22Rv1 (cell line): ENCODE results near the gene CLDND2.

Experiments
- ZFX ChIP-seq: fragments of 450-650 bp; IDR thresholded peaks from 2 replicates; pipeline ENCODE4 v1.6.1; 2017; ENCODE audit warnings: antibody characterized with exemption, borderline replicate concordance
- TF ChIP-seq, protein P1 (sequence below): fragments of 450-650 bp; IDR thresholded peaks from 2 replicates; pipeline ENCODE4 v1.5.1; 2017; ENCODE audit warnings: mild to moderate bottlenecking

DNA sequence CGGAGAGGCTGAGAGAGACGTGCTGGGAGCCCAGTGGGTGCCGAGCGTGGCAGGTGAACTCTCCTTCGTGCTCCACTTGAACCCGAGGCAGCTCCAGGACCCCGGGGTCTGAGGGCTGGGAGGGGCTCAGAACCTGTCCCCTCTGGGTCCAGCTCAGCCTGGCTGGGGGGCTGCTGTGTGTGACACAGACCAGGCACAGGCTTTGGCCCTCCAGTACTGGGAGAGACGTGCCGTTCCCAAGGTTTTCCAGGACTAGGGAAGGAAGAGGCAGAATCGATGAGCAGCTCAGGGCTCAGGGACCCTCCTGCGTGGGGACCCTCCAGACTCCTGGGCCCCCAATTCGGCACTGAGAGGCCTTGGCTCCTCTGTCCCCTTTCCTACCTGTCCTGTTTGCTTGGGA, 46.4 kb upstream of the CLDND2 start:
- TF ChIP-seq, protein P1, sequence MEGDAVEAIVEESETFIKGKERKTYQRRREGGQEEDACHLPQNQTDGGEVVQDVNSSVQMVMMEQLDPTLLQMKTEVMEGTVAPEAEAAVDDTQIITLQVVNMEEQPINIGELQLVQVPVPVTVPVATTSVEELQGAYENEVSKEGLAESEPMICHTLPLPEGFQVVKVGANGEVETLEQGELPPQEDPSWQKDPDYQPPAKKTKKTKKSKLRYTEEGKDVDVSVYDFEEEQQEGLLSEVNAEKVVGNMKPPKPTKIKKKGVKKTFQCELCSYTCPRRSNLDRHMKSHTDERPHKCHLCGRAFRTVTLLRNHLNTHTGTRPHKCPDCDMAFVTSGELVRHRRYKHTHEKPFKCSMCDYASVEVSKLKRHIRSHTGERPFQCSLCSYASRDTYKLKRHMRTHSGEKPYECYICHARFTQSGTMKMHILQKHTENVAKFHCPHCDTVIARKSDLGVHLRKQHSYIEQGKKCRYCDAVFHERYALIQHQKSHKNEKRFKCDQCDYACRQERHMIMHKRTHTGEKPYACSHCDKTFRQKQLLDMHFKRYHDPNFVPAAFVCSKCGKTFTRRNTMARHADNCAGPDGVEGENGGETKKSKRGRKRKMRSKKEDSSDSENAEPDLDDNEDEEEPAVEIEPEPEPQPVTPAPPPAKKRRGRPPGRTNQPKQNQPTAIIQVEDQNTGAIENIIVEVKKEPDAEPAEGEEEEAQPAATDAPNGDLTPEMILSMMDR: no peak
- no peak for TF ChIP-seq ZFX
